PFSK-1 (cell line): ENCODE measurements around the gene VPS45.

ENCODE experiments used
- FOXP2 ChIP-seq: optimal IDR thresholded peaks from 2 replicates; pipeline ENCODE3; 2011; ENCODE audit warnings: borderline replicate concordance, control low read depth, inconsistent platforms; ENCODE audit not compliant: insufficient read depth; ENCODE audit errors: extremely low read length, extremely low read depth
- POLR2AphosphoS5 ChIP-seq: IDR thresholded peaks from 2 replicates; pipeline ENCODE4 v1.6.1; 2012; ENCODE audit warnings: low read depth, mild to moderate bottlenecking, control low read depth, low read length, moderate library complexity
- REST ChIP-seq, 2 experiments: IDR thresholded peaks; 2 replicates each; pipeline versions ENCODE4 v1.6.1 to v1.8.0; 2011 to 2012; ENCODE audit warnings: low read depth in 2 of 2, low read length in 2 of 2, control low read depth in 1 of 2, inconsistent platforms in 1 of 2, mild to moderate bottlenecking in 1 of 2, moderate library complexity in 1 of 2; ENCODE audit not compliant: insufficient read depth in 1 of 2
- SIN3A ChIP-seq: IDR thresholded peaks from 2 replicates; pipeline ENCODE4 v1.6.1; 2012; ENCODE audit warnings: mild to moderate bottlenecking, low read length, moderate library complexity, borderline replicate concordance; ENCODE audit not compliant: insufficient read depth
- TAF1 ChIP-seq: IDR thresholded peaks from 2 replicates; pipeline ENCODE4 v1.6.1; 2012; ENCODE audit warnings: low read length, control low read depth, borderline replicate concordance; ENCODE audit not compliant: insufficient read depth

- no peak for TF ChIP-seq TAF1
- TF ChIP-seq POLR2AphosphoS5: no peak
- no peak for TF ChIP-seq REST (IDR thresholded peaks at IDR 0.05; ENCODE audit: insufficient read depth in 1 of 2, low read depth in 2 of 2, low read length in 2 of 2)
- TF ChIP-seq SIN3A: no peak
- no peak for TF ChIP-seq FOXP2
Measured at GRCh38 chr1:150149271-150150132, 81.9 kb downstream of the VPS45 start, which contains the start of gene PLEKHO1.
